Measurements from ENCODE around the gene TAOK3. TPM values are rescaled to one million over a fixed set of nuclear protein-coding genes. Genes with fewer than 3 reads are reported as not detected.

TAOK3 gene
- total and polyA plus RNA-seq, 9 of the 15 experiments (the other 6 are each of a cell fraction or from before 2014, with no cell fraction given): 24.3 to 83.5 (median 47.1) TPM

DNA sequence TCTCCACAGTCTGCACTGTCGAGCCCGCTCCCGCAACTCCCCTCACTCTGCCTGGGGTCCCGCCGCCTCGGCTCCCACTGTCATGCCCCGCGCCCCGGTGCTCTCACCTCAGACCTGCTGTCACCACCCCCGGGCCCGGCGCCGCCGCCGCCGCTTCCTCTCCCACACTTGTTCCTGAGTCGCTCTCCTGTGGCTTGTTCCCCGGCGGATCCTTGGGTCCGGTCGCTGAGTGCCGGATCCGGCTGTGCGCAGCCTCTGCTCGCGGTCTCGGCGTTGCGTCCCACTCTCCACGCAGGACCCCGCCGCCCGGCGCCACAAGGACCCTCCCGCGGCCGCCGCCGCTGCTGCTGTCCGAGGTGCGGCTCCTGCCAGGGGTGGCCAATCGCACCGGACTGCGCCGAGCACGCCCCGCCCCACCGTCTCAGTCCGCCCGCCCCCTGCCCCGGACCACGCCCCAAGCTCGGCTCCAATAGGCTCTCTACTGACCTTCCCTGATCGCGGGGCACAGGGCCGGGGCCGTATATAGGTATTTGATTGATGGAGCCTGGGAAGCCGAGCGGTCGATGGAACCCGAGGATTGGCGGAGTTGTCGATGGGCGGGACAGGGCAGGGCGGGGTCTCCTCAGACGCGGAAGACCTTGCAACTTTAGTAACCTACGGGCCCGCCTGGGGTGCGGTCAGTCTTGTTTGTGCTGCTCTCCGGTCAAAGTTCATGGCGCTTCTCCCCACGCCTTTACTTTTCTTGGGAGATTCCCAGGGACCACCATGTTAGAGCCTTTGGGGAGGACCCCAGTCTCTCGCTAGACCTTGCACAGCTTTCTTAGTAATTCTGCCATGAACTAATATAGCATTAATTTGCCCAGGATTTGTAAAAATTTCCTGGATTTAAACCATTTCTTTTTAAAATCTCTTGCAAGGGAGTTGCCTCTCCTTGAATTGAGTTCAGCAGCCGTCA lies at the start of gene TAOK3 (continued):
- TF ChIP-seq ZBTB49 (CRISPR knock-in tag; IDR thresholded peaks at IDR 0.05; ENCODE audit: borderline replicate concordance): no peak
- TF ChIP-seq YY1 (IDR thresholded peaks at IDR 0.05; ENCODE audit: borderline replicate concordance in 1 of 3, control insufficient read depth in 1 of 3, extremely low read depth in 1 of 3, insufficient read depth in 3 of 3, insufficient read length in 1 of 3, insufficient replicate concordance in 2 of 3, low read depth in 1 of 3, low read length in 2 of 3): peak in 2 of 3 experiments; percentile 75 to 81
- peak; percentile 98 for TF ChIP-seq TAF1 (IDR thresholded peaks at IDR 0.05; ENCODE audit: control insufficient read depth, extremely low read depth, insufficient read depth, low read length, severe bottlenecking)
- no peak for TF ChIP-seq ZNF644 (tag; IDR thresholded peaks at IDR 0.05; ENCODE audit: low read depth)
- peak; percentile 83 for TF ChIP-seq POLR2B (IDR thresholded peaks at IDR 0.05; ENCODE audit: low read depth, partially characterized antibody)
- TF ChIP-seq TFAP4 (CRISPR knock-in tag; IDR thresholded peaks at IDR 0.05; ENCODE audit: borderline replicate concordance): peak; percentile 70; the same call in 1 of the 2 replicates
- TF ChIP-seq SOX6 (IDR thresholded peaks at IDR 0.05): no peak; the same call in 1 of the 2 replicates
- TF ChIP-seq SMAD4 (CRISPR knock-in tag; conservative IDR thresholded peaks at IDR 0.05): peak; percentile 63
- peak; percentile 93 for TF ChIP-seq NR2C1 (IDR thresholded peaks at IDR 0.05)
- peak; percentile 96 for TF ChIP-seq NR2C1 (tag; IDR thresholded peaks at IDR 0.05)
- TF ChIP-seq, protein P1, sequence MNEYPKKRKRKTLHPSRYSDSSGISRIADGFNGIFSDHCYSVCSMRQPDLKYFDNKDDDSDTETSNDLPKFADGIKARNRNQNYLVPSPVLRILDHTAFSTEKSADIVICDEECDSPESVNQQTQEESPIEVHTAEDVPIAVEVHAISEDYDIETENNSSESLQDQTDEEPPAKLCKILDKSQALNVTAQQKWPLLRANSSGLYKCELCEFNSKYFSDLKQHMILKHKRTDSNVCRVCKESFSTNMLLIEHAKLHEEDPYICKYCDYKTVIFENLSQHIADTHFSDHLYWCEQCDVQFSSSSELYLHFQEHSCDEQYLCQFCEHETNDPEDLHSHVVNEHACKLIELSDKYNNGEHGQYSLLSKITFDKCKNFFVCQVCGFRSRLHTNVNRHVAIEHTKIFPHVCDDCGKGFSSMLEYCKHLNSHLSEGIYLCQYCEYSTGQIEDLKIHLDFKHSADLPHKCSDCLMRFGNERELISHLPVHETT (CRISPR knock-in tag; conservative IDR thresholded peaks at IDR 0.05 in 1 of 2, IDR thresholded peaks at IDR 0.05 in 1 of 2): peak in 1 of 2 experiments; percentile 55; a peak in 1 of 4 replicates
- TF ChIP-seq ZNF24 (IDR thresholded peaks at IDR 0.05): no peak
- peak; percentile 50; the same call in 1 of the 2 replicates for TF ChIP-seq FOXM1 (IDR thresholded peaks at IDR 0.05; ENCODE audit: low read depth)
- TF ChIP-seq FOXM1 (CRISPR knock-in tag; IDR thresholded peaks at IDR 0.05; ENCODE audit: low read depth): no peak
- no peak for TF ChIP-seq GATAD2B (IDR thresholded peaks at IDR 0.05; ENCODE audit: borderline replicate concordance)
- TF ChIP-seq SNAPC5 (CRISPR knock-in tag; IDR thresholded peaks at IDR 0.05): no peak

Data from K562 (cell line).